ENCODE results near the gene JAG2. TPM values are rescaled to one million over a fixed set of nuclear protein-coding genes. Genes with fewer than 3 reads are reported as not detected.

Gene JAG2
- total RNA-seq, 2 experiments from 2014 or later: 0.66 to 1.3 TPM

DNA sequence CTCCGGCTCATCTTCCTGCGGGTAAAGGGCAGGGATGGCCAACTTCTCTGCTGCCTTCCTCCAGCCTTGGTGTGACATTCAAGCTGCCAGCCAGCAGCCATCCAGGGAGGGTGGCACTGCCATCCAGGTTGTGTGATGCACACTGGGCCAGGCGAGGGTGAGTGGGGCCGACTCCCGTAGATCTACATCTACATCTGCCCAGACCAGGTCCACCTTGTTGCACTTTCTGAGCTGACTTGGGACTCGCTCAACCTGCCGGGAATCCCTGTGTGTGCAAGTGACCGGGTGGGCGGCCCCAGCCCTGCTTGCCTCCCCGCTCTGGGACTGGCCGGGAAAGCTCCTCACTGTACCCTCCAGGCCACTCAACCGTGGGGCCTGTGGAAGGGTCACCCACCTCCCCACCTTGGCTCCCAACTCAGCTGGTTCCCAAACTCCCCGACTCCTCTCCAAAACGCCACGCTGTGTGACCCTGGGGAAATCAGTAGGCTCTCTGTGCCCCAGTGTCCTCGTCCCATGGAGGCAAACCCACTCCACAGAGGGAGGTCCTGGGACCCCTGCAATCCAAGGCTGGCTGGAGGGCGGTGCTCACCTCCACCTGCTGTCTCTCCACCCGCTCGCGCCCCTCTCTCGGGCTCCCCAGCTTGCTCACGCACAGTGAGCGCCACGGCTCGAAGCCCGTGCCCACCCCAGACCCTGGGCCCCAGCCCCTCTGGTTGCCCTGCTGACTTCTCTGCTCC, 14.7 kb downstream of the JAG2 start:
- H3K4me3 Mint-ChIP-seq: no peak overlapping the region
- H3K36me3 ChIP-seq (ENCODE audit: insufficient read depth, low read length): no peaks in the 10 kb centered on the region
- intact Hi-C loops (cut with DNase I, micrococcal nuclease): no loop called here
- H3K4me3 ChIP-seq (ENCODE audit: low read length): no peak overlapping the region
- no peaks in the 10 kb centered on the region for H3K27me3 ChIP-seq (ENCODE audit: control insufficient read depth in 1 of 2, insufficient read depth in 2 of 2, low read length in 2 of 2)
- no peak for ATAC-seq (ENCODE audit: poor library complexity)
- no peaks in the 10 kb centered on the region for H3K9me3 Mint-ChIP-seq
- no peaks in the 10 kb centered on the region for H3K27me3 Mint-ChIP-seq
- DNase-seq: no peak
- H3K36me3 Mint-ChIP-seq (ENCODE audit: low read depth): no peaks in the 10 kb centered on the region
- no peaks in the 10 kb centered on the region for H3K4me1 ChIP-seq (ENCODE audit: insufficient read depth, low read length)
- H3K9me3 ChIP-seq (ENCODE audit: control insufficient read depth in 1 of 2, insufficient read depth in 1 of 2, low read length in 2 of 2): no peaks in the 10 kb centered on the region
- TF ChIP-seq, protein P1, sequence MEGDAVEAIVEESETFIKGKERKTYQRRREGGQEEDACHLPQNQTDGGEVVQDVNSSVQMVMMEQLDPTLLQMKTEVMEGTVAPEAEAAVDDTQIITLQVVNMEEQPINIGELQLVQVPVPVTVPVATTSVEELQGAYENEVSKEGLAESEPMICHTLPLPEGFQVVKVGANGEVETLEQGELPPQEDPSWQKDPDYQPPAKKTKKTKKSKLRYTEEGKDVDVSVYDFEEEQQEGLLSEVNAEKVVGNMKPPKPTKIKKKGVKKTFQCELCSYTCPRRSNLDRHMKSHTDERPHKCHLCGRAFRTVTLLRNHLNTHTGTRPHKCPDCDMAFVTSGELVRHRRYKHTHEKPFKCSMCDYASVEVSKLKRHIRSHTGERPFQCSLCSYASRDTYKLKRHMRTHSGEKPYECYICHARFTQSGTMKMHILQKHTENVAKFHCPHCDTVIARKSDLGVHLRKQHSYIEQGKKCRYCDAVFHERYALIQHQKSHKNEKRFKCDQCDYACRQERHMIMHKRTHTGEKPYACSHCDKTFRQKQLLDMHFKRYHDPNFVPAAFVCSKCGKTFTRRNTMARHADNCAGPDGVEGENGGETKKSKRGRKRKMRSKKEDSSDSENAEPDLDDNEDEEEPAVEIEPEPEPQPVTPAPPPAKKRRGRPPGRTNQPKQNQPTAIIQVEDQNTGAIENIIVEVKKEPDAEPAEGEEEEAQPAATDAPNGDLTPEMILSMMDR (IDR thresholded peaks at IDR 0.05): no peak
- ChIA-PET CTCF (no interaction called here), POLR2A (no interaction called here)
- no peak overlapping the region for H3K27ac ChIP-seq (ENCODE audit: low read depth in 1 of 2, low read length in 2 of 2)
- no peaks in the 10 kb centered on the region for H3K4me1 Mint-ChIP-seq (ENCODE audit: low read depth)
- H3K27ac Mint-ChIP-seq: no peak overlapping the region

DNA sequence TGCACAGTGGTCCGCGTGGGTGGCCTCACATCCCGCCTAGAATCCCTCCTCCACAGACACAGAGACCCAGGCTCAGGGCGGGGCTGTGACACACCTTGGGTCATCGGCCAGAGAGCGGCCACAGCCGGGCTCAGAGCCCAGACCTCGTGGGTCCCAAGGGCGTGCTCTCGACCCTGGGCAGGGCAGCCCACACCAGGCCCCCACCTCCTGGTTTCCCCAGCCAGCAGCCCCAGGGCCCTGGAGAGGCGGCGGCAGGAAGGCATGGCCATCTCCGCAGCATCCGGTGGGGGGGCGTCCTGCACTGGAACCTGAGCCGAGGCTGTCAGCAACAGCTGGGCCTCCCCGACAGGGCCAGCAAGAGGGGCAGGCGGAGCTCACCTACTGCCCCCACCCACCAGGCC, 15.2 kb downstream of the JAG2 start:
- Mint-ChIP-seq H3K27me3 (no peaks in the 10 kb centered on the region), H3K36me3 (ENCODE audit: low read depth) (no peaks in the 10 kb centered on the region), H3K9me3 (no peaks in the 10 kb centered on the region), H3K4me1 (ENCODE audit: low read depth) (no peaks in the 10 kb centered on the region), H3K4me3 (no peak overlapping the region), H3K27ac (no peak overlapping the region)
- intact Hi-C loops (cut with DNase I, micrococcal nuclease): no loop called here
- Histone ChIP-seq H3K36me3 (ENCODE audit: insufficient read depth, low read length) (no peaks in the 10 kb centered on the region), H3K4me1 (ENCODE audit: insufficient read depth, low read length) (no peaks in the 10 kb centered on the region), H3K4me3 (ENCODE audit: low read length) (no peak overlapping the region), H3K27ac (ENCODE audit: low read depth in 1 of 2, low read length in 2 of 2) (no peak overlapping the region), H3K27me3 (ENCODE audit: control insufficient read depth in 1 of 2, insufficient read depth in 2 of 2, low read length in 2 of 2) (no peaks in the 10 kb centered on the region), H3K9me3 (ENCODE audit: control insufficient read depth in 1 of 2, insufficient read depth in 1 of 2, low read length in 2 of 2) (no peaks in the 10 kb centered on the region)
- CTCF ChIA-PET: no interaction called here
- ATAC-seq (ENCODE audit: poor library complexity) (no peak), DNase-seq (no peak)
- TF ChIP-seq, protein P1 (IDR thresholded peaks at IDR 0.05): no peak
- POLR2A ChIA-PET: no interaction called here

DNA sequence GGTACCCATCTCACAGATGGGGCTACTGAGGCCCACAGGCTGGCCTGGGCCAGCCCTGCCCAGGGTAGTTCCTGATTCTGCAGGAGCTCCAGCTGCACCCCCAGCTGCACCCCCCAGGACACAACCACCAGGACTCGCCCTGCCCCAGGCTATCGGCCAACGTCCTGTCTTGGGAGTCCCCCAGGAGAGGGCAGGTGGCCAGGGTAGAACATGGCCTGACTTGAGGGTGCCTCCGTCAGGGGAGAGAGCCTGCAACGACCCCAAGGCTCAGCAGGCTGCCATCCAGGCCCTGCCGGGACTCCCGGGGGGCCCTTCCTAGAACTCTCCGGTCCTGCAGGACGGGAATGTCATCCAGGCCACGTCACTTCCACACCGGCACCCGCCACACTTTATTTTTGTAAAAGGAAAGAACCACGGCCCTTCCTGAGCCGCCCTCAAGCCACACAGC, 15.8 kb downstream of the JAG2 start:
- Histone ChIP-seq H3K36me3 (ENCODE audit: insufficient read depth, low read length) (no peaks in the 10 kb centered on the region), H3K4me1 (ENCODE audit: insufficient read depth, low read length) (no peaks in the 10 kb centered on the region), H3K27me3 (ENCODE audit: control insufficient read depth in 1 of 2, insufficient read depth in 2 of 2, low read length in 2 of 2) (no peaks in the 10 kb centered on the region), H3K4me3 (ENCODE audit: low read length) (no peak overlapping the region), H3K9me3 (ENCODE audit: control insufficient read depth in 1 of 2, insufficient read depth in 1 of 2, low read length in 2 of 2) (no peaks in the 10 kb centered on the region), H3K27ac (ENCODE audit: low read depth in 1 of 2, low read length in 2 of 2) (no peak overlapping the region)
- intact Hi-C loops (cut with DNase I, micrococcal nuclease): no loop called here
- no peak overlapping the region for H3K4me3 Mint-ChIP-seq
- DNase-seq: no peak
- no peaks in the 10 kb centered on the region for H3K36me3 Mint-ChIP-seq (ENCODE audit: low read depth)
- H3K9me3 Mint-ChIP-seq: no peaks in the 10 kb centered on the region
- TF ChIP-seq, protein P1 (IDR thresholded peaks at IDR 0.05): no peak
- H3K4me1 Mint-ChIP-seq (ENCODE audit: low read depth): no peaks in the 10 kb centered on the region
- ChIA-PET CTCF (no interaction called here), POLR2A (no interaction called here)
- no peak overlapping the region for H3K27ac Mint-ChIP-seq
- no peak for ATAC-seq (ENCODE audit: poor library complexity)
- no peaks in the 10 kb centered on the region for H3K27me3 Mint-ChIP-seq

Measured in CD4-positive, alpha-beta T cell (primary cell).